A549 treated with ZK216348 at 1 μM for 4 hours (cell line): ENCODE measurements around the gene C4B. TPM values are rescaled to one million over a fixed set of nuclear protein-coding genes. Genes with fewer than 3 reads are reported as not detected.

ENCODE experiments used
- total RNA-seq: library from RNA; stranded (reverse); fragments of 200-300 nt; extraction: Qiagen RNA extraction; gene quantifications from 5 replicates; pipeline ENCODE4 v1.2.3, GENCODE V29; 2022; ENCODE audit warnings: low read depth

C4B gene
- 0.69 to 1.5 TPM (median 1.3 TPM) in 5 replicates for total RNA-seq

DNA sequence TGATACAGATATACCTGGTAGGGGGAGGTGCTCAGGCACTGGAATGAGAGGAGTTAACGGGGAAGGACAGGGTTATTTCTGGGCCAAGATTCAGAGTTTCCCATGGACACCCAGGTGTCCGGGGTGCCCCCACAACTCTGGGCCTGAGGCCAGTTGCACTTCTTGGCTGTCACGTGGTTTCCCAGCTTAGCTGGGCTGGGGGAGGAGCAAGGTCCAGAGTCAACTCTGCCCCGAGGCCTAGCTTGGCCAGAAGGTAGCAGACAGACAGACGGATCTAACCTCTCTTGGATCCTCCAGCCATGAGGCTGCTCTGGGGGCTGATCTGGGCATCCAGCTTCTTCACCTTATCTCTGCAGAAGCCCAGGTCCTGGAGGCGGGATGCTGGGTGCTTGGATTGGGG lies at the start of gene C4B:
Gene C4B (plus strand): TSS at position 249 of the 400 bp plus-strand sequence. CDS start 51 bp downstream, at position 300.

GRCh38 chr6:31971993-31972708 lies 42.4 kb upstream of the C4B start, which contains the start of gene DXO:
DXO (minus strand) TSS chr6:31972138; CDS start chr6:31971675, 463 bp downstream.

DNA sequence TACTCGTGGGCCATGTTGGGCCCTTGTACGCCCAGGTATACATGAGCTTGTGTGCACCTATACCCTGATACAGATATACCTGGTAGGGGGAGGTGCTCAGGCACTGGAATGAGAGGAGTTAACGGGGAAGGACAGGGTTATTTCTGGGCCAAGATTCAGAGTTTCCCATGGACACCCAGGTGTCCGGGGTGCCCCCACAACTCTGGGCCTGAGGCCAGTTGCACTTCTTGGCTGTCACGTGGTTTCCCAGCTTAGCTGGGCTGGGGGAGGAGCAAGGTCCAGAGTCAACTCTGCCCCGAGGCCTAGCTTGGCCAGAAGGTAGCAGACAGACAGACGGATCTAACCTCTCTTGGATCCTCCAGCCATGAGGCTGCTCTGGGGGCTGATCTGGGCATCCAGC lies 32.9 kb upstream of the C4B start, which contains the start of gene C4A:
Gene C4A (plus strand): TSS at position 314 of the 400 bp plus-strand sequence. CDS start 51 bp downstream, at position 365.

GRCh38 chr6:32037598-32038524 lies 23.3 kb downstream of the C4B start, which contains the start of gene CYP21A2:
CYP21A2 (plus strand) TSS chr6:32038415; CDS start chr6:32038423, 8 bp downstream.

Other genes with a start within 250 kb of the C4B start
- gene VWA7, start 237.5 kb upstream of the C4B start, total RNA-seq: 0.53 to 2.7 TPM (median 1.1 TPM) in 5 replicates
- 43.4 to 61.7 TPM (median 60.4 TPM) in 5 replicates for gene VARS1, start 219.0 kb upstream of the C4B start, total RNA-seq
- 52.1 to 67.9 TPM (median 59.7 TPM) in 5 replicates for gene LSM2, start 207.8 kb upstream of the C4B start, total RNA-seq
- gene HSPA1L, start 199.5 kb upstream of the C4B start, total RNA-seq: 1.4 to 2.2 TPM (median 1.9 TPM) in 5 replicates
- 129 to 401 TPM (median 295 TPM) in 5 replicates for gene HSPA1A, start 199.3 kb upstream of the C4B start, total RNA-seq
- gene HSPA1B, start 187.1 kb upstream of the C4B start, total RNA-seq: 78.0 to 284 TPM (median 227 TPM) in 5 replicates
- gene NEU1, start 152.0 kb upstream of the C4B start, total RNA-seq: 20.9 to 35.3 TPM (median 29.4 TPM) in 5 replicates
- gene SLC44A4, start 135.8 kb upstream of the C4B start, total RNA-seq: 0.18 to 0.50 TPM (median 0.29 TPM) in 3 of 5 replicates, not detected in the others
- gene EHMT2, start 117.1 kb upstream of the C4B start, total RNA-seq: 17.2 to 32.6 TPM (median 30.9 TPM) in 5 replicates
- 2.0 to 5.0 TPM (median 4.5 TPM) in 5 replicates for gene ZBTB12, start 112.7 kb upstream of the C4B start, total RNA-seq
- gene C2, start 87.1 kb upstream of the C4B start, total RNA-seq: 0.33 to 0.47 TPM in 2 of 5 replicates, not detected in the others
- gene CFB, start 68.7 kb upstream of the C4B start, total RNA-seq: 1.6 to 3.2 TPM (median 2.0 TPM) in 5 replicates
- gene NELFE, start 55.8 kb upstream of the C4B start, total RNA-seq: 75.5 to 91.9 TPM (median 81.9 TPM) in 5 replicates
- 15.8 to 30.9 TPM (median 25.7 TPM) in 5 replicates for gene SKIC2, start 55.6 kb upstream of the C4B start, total RNA-seq
- gene DXO, start 42.7 kb upstream of the C4B start, total RNA-seq: 10.6 to 14.3 TPM (median 12.1 TPM) in 5 replicates
- 0.94 to 1.5 TPM (median 1.5 TPM) in 5 replicates for gene C4A, start 32.7 kb upstream of the C4B start, total RNA-seq
- not detected in 5 replicates for gene CYP21A2, start 23.6 kb downstream of the C4B start, total RNA-seq
- gene TNXB, start 94.5 kb downstream of the C4B start, total RNA-seq: 0.14 to 0.86 TPM (median 0.57 TPM) in 5 replicates
- gene ATF6B, start 113.5 kb downstream of the C4B start, total RNA-seq: 21.0 to 37.0 TPM (median 35.3 TPM) in 5 replicates
- 6.0 to 8.2 TPM (median 6.7 TPM) in 5 replicates for gene FKBPL, start 115.5 kb downstream of the C4B start, total RNA-seq
- 0.47 to 0.95 TPM (median 0.68 TPM) in 5 replicates for gene PRRT1, start 137.1 kb downstream of the C4B start, total RNA-seq
- gene PPT2, start 139.3 kb downstream of the C4B start, total RNA-seq: 6.1 to 9.5 TPM (median 8.4 TPM) in 5 replicates
- gene EGFL8, start 149.8 kb downstream of the C4B start, total RNA-seq: 1.3 to 1.9 TPM (median 1.7 TPM) in 5 replicates
- 29.1 to 41.4 TPM (median 40.8 TPM) in 5 replicates for gene AGPAT1, start 161.3 kb downstream of the C4B start, total RNA-seq
- 32.5 to 48.7 TPM (median 45.6 TPM) in 5 replicates for gene RNF5, start 163.6 kb downstream of the C4B start, total RNA-seq
- 1.5 to 3.1 TPM (median 2.6 TPM) in 5 replicates for gene AGER, start 169.5 kb downstream of the C4B start, total RNA-seq
- gene PBX2, start 175.4 kb downstream of the C4B start, total RNA-seq: 13.2 to 19.5 TPM (median 17.7 TPM) in 5 replicates
- gene GPSM3, start 177.8 kb downstream of the C4B start, total RNA-seq: 0.16 to 0.88 TPM (median 0.40 TPM) in 5 replicates
- gene NOTCH4, start 209.3 kb downstream of the C4B start, total RNA-seq: 0.42 to 0.88 TPM (median 0.63 TPM) in 5 replicates